ENCODE results near the gene PRR14.
A peak's percentile ranks its signal among the peaks of the same experiment; 100 is the strongest.
"Not testable (repeated sequence)": the region's sequence is repeated elsewhere in the genome, so short reads cannot be mapped to it uniquely, and the experiment has no call there.

The PRR14 gene

GRCh38 chr16:30633526-30633925 is 17.2 kb upstream of the PRR14 start:
- no peak for DNase-seq

GRCh38 chr16:30636599-30636998 is 14.2 kb upstream of the PRR14 start:
- no peak for DNase-seq

- DNase-seq, result not testable (repeated sequence)
These were observed 13.6 kb upstream of the PRR14 start for GRCh38 chr16:30637139-30637538.

GRCh38 chr16:30637944-30638343 is 12.8 kb upstream of the PRR14 start:
- no peak for DNase-seq

GRCh38 chr16:30641378-30641982 is 9.3 kb upstream of the PRR14 start:
- DNase-seq, result no peak

- no peak for DNase-seq
These were observed 6.4 kb upstream of the PRR14 start for GRCh38 chr16:30644334-30644830.

- DNase-seq, result no peak
These were observed 5.0 kb upstream of the PRR14 start for GRCh38 chr16:30645727-30646126.

- DNase-seq, result no peak
These were observed 3.5 kb upstream of the PRR14 start for GRCh38 chr16:30647274-30647571.

- DNase-seq, result peak in 1 of 4 experiments; percentile 58
These were observed 913 bp upstream of the PRR14 start for GRCh38 chr16:30649725-30650368.

GRCh38 chr16:30651124-30652004 is 604 bp downstream of the PRR14 start:
- peak; percentile 26 to 66 (median 40) for DNase-seq

- no peak for DNase-seq
These were observed 1.2 kb downstream of the PRR14 start for GRCh38 chr16:30652005-30652296.

GRCh38 chr16:30652718-30653117 is 2.0 kb downstream of the PRR14 start:
- no peak for DNase-seq

GRCh38 chr16:30654856-30655255 is 4.1 kb downstream of the PRR14 start:
- DNase-seq, result no peak

- DNase-seq, result no peak
These were observed 5.1 kb downstream of the PRR14 start for GRCh38 chr16:30655815-30656347.

- DNase-seq, result no peak
These were observed 5.6 kb downstream of the PRR14 start for GRCh38 chr16:30656388-30656787.

- no peak for DNase-seq
These were observed 6.5 kb downstream of the PRR14 start for GRCh38 chr16:30656974-30657865.

- DNase-seq, result peak; percentile 99 to 100 (median 100)
These were observed 7.3 kb downstream of the PRR14 start, which contains the start of gene FBRS for GRCh38 chr16:30657866-30658730. Gene FBRS, plus strand, starts transcription at chr16:30658431. Its CDS starts 1,088 bp downstream, at chr16:30659519.

GRCh38 chr16:30658731-30659506 is 8.2 kb downstream of the PRR14 start:
- peak in 3 of 4 experiments; percentile 58 to 70 (median 64) for DNase-seq

- peak in 2 of 4 experiments; percentile 26 to 48 for DNase-seq
These were observed 9.0 kb downstream of the PRR14 start for GRCh38 chr16:30659507-30660423.

Measured in activated naive CD4-positive, alpha-beta T cell (primary cell).